Measurements from ENCODE around the gene PARVB.

PARVB gene, protein sequence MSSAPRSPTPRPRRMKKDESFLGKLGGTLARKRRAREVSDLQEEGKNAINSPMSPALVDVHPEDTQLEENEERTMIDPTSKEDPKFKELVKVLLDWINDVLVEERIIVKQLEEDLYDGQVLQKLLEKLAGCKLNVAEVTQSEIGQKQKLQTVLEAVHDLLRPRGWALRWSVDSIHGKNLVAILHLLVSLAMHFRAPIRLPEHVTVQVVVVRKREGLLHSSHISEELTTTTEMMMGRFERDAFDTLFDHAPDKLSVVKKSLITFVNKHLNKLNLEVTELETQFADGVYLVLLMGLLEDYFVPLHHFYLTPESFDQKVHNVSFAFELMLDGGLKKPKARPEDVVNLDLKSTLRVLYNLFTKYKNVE
- 11.3 to 15.0 reads per million in 2 experiments for total RNA-seq

DNA sequence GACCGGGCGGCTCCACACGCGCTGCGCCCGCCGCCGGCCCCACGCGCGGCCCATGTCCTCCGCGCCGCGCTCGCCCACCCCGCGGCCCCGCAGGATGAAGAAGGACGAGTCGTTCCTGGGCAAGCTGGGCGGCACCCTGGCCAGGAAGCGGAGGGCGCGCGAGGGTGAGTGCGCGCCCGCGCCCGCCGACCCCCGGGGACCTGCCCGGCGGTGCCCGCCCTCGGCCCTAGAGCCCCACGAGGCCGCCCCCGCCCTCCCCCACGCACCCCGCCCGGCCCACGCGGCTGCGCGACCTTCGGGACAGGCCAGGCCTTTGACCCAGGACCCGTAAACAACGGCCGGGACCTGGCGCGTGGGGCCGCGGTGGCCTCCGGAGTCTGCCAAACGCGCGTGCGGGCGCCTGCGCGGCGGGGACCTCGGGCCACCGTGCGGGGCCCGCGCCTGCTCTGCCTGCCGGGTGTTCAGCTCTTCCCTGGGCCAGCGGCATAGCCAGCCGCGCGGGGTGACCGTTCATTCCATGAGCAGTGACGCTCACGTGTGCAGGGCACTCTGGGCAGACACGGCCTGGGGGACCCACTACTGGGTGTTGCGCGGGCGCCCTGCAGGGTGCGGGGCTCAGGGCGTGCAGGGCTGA lies at the start of gene PARVB:
Gene PARVB, plus strand, starts transcription at position 15 of the 634 bp plus-strand sequence. Its CDS starts 38 bp downstream, at position 53.
- DNase-seq (ENCODE audit: low read depth) = no peak

DNA sequence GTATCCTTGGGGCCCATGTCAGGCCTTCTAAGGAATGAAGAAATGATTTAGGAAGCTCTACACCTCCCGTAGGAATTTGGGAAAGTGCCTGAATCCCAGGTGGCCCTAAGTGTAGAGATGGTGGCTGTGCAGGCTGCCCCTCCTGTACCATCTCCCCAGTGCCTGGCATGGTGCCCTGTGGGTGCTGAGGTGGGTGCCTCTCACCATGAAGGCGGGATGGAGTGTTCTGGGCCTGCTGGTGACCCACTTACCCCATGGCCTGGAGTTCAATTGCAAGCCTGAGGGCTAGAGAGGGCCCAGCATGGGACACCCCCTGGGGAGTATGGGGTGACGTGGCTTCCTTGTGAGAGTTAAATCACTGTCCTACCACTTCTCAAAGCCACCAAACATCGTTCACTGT lies 49.1 kb upstream of the PARVB start:
- no peak for DNase-seq (ENCODE audit: low read depth)

DNA sequence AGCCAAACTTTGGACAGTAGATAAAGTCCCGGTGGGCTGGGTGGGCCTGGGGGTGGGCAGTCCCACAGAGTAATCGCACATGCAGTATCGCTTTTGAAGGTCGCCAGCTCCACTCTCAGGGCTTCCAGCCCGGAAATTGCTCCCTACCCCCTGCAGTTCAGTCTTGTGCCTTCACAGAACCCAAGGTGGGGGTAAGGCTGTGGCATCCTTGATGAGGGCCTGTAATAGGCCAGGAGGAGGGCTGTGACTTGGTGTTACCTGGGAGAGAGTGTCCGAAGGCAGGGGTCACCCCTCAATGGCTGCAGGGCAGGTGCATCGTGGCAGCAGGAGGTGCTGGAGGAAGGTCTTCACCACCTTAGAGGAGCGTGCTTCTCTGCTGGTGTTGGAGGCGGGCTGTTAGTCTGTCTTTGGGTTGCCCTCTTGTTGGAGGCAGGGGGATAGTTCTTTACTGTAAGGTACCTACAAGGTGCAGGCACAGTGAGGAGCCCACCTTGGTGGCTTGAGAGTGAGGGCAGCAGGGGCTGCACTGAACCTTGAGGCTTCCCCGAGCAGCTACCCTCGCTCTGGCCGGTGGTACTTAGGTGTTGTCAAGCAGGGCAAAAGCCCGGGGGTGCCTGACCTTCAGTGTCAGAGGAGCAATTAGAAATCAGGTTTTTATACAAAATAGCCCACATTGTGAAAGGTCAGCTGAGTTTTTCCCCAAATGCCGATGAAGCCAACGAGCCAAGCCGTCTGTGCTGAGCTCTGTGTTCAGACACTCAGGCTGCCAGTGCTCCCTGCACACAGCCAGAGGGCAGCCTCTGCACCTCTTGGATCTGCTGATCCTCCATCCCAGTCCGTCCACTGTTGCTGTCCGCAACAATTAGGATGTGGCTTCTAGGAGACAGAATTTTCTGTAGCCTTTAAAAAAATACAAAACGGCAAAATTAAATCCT lies 47.0 kb upstream of the PARVB start:
- no peak for DNase-seq (ENCODE audit: low read depth)

DNA sequence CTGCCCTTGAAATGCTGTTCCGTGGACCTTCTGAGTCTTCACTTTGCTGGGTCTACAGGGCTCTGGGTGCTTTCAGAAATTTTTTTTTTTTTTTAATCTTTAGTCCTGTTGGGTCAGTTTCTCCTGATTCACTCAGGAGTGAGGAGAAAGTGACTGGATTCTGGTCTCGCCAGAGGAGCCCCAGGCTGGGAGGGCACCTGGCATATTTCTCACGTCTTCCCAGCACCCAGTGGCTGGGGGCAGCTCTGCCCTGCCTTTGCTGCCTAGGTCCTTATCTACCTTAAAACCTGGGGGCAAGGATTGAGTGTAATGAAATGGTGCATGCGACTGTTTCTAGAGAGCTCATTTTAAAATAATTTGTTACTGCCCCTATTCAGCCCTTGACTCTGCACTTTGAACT lies 45.5 kb upstream of the PARVB start:
- DNase-seq (ENCODE audit: low read depth) = no peak

DNA sequence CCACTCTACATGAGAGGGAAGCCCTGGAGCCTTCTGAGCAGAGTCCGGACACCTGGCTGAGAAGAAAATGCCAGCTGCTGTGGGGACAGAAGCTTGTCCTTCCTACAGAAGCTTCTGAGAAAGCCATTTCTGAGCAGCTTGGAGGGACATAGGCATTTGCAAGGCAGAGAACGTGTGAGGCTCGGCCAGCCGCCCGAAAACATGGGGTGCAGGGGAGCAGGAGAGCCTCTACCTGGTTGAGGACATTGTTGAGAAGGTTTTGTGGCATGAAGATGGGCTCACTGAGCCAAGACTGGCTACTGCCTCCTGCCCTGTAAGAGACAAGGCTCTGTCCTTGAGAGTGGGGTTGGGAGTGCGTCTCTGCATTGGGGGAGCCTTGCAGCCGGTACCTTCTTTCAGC lies 43.5 kb upstream of the PARVB start:
- no peak for DNase-seq (ENCODE audit: low read depth)

DNA sequence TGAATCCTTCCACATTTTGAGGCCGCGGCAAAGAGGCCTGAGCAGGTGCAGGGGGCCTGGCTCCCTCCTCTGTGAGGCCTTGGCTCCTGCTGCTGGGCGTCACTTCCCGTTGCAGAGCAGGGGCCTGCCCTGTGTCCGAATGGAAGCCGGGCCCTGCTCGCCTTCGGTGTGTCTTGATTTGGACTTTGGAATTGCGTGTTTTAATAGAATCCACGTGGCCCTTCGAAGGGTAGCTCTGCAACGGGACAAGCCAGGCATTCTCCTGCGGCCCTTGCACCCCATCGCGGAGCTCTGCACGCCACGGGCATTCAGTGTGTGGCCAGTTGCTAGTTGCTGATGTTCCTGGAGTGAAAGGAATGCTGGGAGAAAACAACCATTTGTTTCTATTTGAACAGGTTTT lies 43.1 kb upstream of the PARVB start:
- DNase-seq (ENCODE audit: low read depth) = no peak

DNA sequence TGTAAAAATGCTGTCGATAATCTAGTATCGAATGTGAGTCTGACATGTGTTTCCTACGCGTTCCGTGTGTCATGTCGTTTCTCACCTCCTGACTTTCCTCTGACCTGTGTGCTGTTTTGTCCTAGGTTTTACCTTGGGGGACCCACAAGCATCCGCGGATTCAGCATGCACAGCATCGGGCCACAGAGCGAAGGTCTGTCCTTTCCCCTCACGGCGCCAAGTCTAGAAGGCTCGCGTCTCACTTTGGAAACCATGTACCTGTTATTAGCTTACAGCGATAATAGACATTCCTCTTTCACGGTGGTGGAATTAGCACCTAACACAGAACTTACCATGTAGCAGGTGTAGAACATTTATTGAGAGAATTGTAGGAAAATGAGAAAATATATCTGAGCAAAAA lies 40.3 kb upstream of the PARVB start:
- no peak for DNase-seq (ENCODE audit: low read depth)

DNA sequence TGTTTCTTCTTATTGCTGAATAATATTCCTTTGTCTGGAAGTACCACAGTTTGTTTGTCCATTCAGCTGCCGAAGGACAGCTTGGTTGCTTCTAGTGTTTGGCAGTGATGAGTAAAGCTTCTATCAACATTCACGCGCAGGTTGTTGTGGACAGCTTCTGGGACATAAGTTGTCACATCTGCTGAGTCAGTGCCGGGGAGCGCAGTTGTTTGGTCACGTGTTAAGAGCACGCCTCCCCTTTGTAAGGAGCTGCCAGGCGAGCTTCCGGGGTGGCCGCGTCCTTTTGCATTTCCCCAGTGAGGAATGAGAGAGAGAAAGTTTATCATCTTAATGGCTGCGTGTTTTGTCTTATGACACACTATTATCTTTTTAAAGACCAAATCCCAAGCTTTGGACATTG lies 38.6 kb upstream of the PARVB start:
- DNase-seq (ENCODE audit: low read depth) = no peak

DNA sequence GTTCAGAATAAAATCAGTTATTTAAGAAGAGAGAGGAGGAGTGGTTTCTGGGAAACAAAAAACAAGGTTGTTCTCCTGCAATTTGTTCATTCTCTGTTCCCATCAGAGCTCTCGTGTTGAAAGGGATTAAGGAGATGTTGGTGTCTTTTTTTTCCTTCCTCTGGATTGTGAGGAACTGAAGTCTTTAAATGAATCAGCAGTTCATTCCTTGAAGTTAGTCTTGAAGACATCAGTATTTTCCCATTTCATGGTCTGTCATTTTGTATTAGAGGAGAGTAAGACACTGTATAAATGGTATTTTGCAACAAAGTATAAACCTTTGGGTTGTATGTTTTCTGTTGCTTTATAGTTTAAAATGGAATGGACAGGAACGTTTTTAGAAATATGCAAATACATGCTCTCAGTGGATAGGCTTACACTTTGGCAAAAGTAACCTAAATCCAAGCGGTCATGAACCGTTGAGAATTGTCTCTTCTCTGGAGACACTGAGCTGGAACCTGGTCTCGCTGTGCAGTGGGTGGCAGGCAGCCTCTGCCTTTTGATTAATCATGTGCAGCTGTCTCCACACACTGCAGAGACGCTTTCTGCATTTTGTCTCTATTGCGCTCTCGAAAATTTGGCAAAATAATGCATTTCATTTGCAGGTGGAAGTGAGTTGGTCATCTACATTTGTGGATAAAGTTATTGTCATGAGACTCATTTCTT lies 35.8 kb upstream of the PARVB start:
- no peak for DNase-seq (ENCODE audit: low read depth)

DNA sequence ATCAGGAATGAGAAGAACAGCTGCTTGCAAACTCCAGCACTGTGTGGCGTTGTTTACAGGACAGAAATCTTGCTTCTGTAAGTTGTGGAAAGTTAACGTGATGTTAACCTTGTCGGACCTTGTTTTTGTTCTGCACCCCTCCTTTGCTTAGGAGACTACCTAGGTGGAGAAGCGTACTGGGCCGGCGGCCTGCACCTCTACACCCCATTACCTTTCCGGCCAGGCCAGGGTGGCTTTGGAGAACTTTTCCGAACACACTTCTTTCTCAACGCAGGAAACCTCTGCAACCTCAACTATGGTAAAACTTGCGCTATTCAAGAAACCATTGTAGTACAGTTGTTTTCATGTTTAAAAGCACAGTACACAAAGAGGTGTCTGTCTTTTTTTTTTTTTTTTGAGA lies 35.1 kb upstream of the PARVB start:
- DNase-seq (ENCODE audit: low read depth) = no peak

DNA sequence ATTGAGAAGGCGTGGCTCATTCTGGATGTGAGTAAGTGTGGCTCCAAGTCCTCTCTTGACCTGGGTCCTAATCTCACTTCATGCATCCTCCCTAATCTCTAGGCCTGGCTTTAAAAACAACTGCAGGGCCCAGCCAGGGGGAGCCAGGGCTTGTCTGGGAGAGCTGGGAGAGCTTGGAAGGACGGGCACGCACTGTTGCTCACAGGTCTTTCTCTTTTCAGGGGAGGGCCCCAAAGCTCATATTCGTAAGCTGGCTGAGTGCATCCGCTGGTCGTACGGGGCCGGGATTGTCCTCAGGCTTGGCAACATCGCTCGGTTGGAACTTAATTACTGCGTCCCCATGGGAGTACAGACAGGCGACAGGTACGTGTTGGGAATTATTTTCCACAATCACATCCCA lies 34.1 kb upstream of the PARVB start:
- no peak for DNase-seq (ENCODE audit: low read depth)

DNA sequence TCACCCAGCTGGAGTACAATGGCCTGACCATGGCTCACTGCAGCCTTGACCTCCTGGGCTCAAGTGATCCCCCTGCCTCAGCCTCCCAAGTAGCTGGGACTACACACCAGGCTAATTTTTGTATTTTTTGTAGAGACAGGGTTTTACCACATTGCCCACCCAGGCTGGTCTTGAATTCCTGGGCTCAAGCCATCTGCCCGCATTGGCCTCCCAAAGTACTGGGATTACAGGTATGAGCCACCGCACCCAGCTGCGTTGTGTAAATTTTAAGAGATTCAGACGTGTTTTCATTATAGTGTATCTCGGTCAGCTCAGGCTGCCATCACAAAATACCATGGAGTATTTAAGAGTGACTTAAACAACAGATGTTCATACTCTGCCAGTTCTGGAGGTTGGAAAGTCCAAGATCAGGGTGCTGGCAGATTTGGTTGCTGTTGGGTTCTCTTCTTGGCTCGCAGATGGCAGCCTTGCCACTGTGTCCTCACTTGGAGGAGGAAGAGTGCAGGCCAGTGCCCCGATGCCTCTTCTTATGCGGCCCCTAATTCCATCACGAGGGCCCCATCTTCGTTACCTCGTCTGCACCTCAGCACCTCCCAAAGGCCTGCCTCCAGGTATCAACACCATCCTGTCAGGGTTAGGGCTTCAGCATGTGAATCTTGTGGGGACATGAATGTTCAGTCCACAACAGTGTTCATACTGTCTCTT lies 32.6 kb upstream of the PARVB start:
- DNase-seq (ENCODE audit: low read depth) = no peak

DNA sequence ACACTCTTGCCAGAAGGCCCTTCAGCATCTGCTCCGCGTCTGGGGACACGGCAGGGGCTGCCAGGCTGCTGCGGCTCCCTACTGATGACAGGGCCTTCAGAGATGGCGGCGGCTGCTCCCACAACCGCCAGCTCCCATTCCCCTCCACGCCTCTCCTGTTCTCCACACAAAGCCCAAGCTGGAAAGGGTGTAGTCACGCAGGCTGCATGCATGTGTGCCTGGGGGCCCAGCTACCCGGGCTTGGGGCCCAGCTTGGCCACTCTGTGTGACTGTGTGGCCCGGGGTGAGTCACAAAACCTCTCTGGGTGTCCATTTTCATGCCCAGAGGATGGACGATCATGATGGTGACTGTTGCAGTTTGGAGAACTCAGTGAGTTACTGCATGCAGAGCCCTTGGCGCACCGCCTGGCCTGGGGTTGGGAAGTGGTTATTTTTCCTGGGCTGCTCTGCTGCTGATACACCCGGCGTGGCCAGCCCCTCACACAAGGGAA lies 31.7 kb upstream of the PARVB start:
- DNase-seq (ENCODE audit: low read depth) = no peak

DNA sequence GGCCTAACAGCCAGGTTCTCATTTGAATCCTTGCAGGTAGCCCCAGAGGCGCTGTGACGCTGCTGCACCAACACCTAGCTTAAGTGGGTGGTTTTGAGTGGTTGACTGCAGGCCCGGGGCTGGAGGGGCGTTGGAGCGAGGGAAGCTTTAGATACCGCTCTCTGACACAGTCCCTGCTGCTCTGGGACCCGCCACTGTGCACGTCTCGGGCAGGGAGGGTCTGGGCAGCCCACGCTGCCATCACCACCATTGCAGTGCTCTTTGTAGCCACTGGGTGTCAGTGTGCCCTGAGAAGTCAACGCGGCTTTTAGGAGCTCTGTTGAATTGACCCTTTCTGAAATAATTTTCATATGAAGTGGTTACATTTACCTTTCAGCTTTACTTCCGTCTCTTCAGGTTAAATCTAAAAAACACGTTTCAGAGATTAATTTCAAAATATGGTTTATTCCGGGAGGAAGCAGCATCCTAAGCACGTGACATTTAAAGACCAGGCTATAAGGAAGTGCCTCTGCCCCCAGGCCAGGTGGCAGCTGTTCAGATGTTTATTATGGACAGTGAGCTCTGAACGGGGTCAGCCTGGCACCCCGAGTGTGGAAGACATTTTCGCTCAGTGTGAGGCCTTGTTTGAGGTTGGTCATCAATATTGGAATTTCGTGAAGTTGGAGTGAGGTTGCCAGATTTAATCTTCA lies 30.9 kb upstream of the PARVB start:
- DNase-seq (ENCODE audit: low read depth) = peak; percentile 41

DNA sequence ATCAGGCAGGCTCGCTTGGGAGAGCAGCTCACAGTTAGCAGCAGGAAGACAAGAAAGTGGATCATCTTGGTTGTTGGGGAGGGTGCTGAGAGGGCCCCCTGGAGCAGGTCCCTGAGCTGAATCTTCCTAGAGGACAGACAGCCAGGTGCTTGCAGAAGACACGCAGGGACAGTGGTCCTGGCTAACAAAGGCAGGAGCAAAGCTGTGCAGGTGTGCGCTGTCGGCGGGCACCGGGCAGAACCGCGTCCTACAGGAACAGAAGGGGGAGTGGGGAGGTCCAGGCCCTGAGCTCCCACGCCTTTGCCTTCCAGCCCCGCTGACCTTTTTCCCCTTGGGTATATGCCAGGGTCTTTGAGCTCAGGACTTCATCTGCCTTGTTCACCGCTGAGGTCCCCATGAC lies 30.1 kb upstream of the PARVB start:
- DNase-seq (ENCODE audit: low read depth) = no peak

DNA sequence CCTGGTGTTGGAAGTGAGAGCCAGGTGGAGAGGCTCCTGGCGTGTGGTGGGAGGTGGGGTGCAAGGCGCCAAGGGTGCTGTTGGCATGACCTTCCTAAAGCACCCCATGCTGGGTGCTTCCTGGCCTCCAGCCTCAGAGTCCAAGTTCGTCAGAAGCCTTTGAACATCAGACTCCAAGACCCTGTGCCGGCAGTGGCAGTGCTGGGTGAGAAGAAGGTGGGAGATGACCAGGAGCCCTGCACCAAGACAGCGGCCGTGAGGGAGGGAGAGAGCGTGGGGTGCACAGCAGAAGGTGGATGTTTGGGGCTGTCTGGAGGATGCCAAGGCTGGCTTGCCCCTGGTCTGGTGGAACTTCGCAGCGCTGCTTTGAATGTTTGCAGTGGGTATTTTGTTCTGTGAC lies 29.7 kb upstream of the PARVB start:
- DNase-seq (ENCODE audit: low read depth) = no peak

DNA sequence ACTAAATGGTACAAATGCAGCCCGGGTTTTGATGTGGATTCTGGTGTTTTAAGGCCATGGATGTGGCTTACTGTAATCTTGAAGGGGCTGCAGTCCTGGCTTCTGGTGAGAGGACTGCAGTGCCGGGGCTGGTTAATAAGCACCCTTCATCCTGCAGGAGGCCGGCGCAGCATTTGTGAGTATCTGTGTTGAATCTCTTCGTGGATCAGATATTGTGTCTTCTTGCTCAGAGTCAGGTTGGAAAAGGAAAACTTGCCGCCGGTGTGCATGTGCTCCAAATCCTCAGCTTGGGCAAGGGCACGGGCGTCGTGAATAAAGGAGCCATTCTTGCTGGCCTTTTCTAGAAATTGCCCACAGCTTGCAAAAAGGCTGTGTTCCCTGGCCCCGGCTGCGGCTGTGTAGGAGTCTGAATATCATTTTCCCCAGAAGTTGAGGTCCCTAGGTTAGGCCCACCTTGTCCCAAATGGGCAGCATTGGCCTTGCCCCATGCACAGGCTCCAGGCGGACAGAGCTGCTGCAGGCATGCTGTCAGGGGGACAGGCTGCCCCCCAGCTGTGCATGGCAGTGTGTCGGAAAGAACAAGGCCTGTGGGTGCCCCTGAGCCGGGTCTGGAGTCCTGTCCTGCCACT lies 28.9 kb upstream of the PARVB start:
- DNase-seq (ENCODE audit: low read depth) = no peak

DNA sequence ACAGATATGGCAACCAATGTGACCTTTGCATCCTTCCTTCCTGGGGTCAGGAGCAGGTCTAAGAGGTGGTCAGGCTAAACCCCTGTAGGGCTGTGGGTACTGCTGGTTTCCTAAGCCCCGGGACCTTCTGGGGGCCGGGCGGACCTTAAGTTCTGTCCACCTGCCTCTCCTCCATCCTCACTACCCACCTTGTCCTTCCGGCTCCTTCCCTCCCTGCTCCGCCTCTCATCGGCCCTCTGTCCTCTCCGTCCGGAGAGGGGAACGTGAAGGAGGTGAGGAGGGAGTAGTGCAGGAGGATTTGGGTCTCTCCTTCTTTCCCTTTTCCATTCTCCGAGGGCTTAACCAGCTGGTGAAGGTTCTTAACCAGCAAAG lies 28.3 kb upstream of the PARVB start:
- DNase-seq (ENCODE audit: low read depth) = no peak

DNA sequence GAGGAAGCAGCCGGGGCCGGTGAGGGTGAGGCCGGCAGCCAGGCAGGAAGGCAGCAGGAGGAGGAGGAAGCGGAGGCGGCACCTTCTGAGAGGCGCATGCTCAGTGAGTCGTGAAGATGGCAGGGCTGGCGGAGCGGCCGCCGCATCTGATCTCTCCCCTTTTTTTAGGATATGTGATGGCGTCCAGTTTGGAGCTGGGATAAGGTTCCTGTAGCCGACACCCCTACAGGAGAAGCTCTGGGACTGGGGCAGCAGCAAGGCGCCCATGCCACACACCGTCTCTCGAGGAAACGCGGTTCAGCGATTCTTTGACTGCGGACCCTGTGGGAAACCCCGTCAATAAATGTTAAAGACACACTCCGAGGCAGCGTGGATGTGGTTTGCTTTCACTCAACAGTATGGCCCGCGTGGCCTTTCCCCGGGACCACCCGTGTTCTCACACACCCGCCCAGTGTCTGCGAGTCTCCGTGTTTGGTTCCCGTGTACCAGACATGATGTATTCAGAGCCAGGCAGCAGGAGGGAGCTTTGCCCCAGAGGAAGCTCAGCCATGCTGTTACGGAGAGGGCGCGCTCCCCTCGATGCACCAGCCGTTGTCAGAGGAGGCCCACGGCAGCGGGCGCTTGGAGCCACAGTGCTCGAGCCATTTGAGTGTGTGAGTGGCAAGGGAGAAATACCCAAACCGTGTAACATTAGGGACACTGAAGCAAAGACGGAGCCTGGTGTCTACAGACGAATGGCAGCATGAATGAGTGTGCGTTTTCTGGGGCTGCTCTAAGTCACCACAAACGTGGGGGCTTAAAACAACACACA lies 27.7 kb upstream of the PARVB start:
- DNase-seq (ENCODE audit: low read depth) = peak; percentile 51

DNA sequence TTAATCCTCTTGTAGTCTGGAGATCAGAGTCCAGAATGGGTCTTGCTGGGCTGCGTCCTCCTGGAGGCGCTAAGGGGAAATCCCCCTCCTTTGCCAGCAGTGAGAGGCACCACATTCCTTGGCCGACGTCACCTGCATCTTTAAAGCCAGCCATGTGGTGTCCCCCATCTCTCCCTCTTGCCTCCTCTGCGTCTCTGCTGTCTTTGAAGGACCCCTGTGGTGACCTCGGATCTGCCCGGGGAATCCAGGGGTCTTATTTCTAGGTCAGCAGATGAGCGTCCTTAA lies 27.2 kb upstream of the PARVB start:
- DNase-seq (ENCODE audit: low read depth) = no peak
